Ishikawa (cell line): ENCODE results near the gene GALNT7.

Source experiments
- CEBPB ChIP-seq: IDR thresholded peaks from 2 replicates; pipeline ENCODE4 v1.6.1; 2012
- CREB1 ChIP-seq: IDR thresholded peaks from 2 replicates; pipeline ENCODE4 v1.6.1; 2012; ENCODE audit warnings: low read depth
- EGR1 ChIP-seq: IDR thresholded peaks from 2 replicates; pipeline ENCODE4 v1.6.1; 2012
- EP300 ChIP-seq: IDR thresholded peaks from 2 replicates; pipeline ENCODE4 v1.6.1; 2012; ENCODE audit warnings: borderline replicate concordance
- FOXM1 ChIP-seq: IDR thresholded peaks from 2 replicates; pipeline ENCODE4 v1.6.1; 2012; ENCODE audit warnings: low read depth, borderline replicate concordance
- MAX ChIP-seq: IDR thresholded peaks from 2 replicates; pipeline ENCODE4 v1.6.1; 2012
- NFIC ChIP-seq: IDR thresholded peaks from 2 replicates; pipeline ENCODE4 v1.6.1; 2012
- RAD21 ChIP-seq: IDR thresholded peaks from 2 replicates; pipeline ENCODE4 v1.6.1; 2012; ENCODE audit warnings: low read depth
- REST ChIP-seq: IDR thresholded peaks from 2 replicates; pipeline ENCODE4 v1.6.1; 2012; ENCODE audit warnings: low read depth, mild to moderate bottlenecking
- TAF1 ChIP-seq: IDR thresholded peaks from 2 replicates; pipeline ENCODE4 v1.6.1; 2012; ENCODE audit warnings: low read depth, mild to moderate bottlenecking
- TCF12 ChIP-seq: IDR thresholded peaks from 2 replicates; pipeline ENCODE4 v1.6.1; 2012; ENCODE audit warnings: low read depth
- TEAD4 ChIP-seq: IDR thresholded peaks from 2 replicates; pipeline ENCODE4 v1.6.1; 2012
- USF1 ChIP-seq: IDR thresholded peaks from 2 replicates; pipeline ENCODE4 v1.6.1; 2012
- YY1 ChIP-seq: IDR thresholded peaks from 2 replicates; pipeline ENCODE4 v1.6.1; 2012; ENCODE audit warnings: low read depth
- ZBTB7A ChIP-seq: IDR thresholded peaks from 2 replicates; pipeline ENCODE4 v1.6.1; 2012; ENCODE audit warnings: low read depth

GALNT7 gene

GRCh38 chr4:173166491-173166890, 2.1 kb upstream of the GALNT7 start:
- TF ChIP-seq CEBPB: no peak
- TF ChIP-seq RAD21: no peak
- TF ChIP-seq EGR1: no peak
- no peak for TF ChIP-seq TAF1
- TF ChIP-seq FOXM1: no peak
- no peak for TF ChIP-seq TCF12
- no peak for TF ChIP-seq YY1
- TF ChIP-seq ZBTB7A: no peak
- TF ChIP-seq MAX: no peak
- TF ChIP-seq TEAD4: no peak
- TF ChIP-seq REST: no peak
- no peak for TF ChIP-seq NFIC
- no peak for TF ChIP-seq EP300
- TF ChIP-seq USF1: no peak

- TF ChIP-seq RAD21: no peak
- TF ChIP-seq MAX: peak; percentile 83; the same call in 1 of the 2 replicates
Observed at GRCh38 chr4:173167758-173168395, 734 bp upstream of the GALNT7 start.

- TF ChIP-seq CREB1 (no peak), EP300 (no peak), TEAD4 (no peak), RAD21 (no peak), NFIC (no peak), REST (no peak), YY1 (no peak), USF1 (no peak), TCF12 (no peak), ZBTB7A (no peak), FOXM1 (no peak), EGR1 (no peak), MAX (no peak), CEBPB (no peak), TAF1 (no peak)
Observed at GRCh38 chr4:173169178-173169427, 492 bp downstream of the GALNT7 start.

GRCh38 chr4:173169428-173170181, 994 bp downstream of the GALNT7 start:
- no peak for TF ChIP-seq REST
- no peak; the same call in 1 of the 2 replicates for TF ChIP-seq MAX
- no peak for TF ChIP-seq EP300
- TF ChIP-seq TEAD4: peak; percentile 22; the same call in 1 of the 2 replicates
- TF ChIP-seq YY1: no peak
- TF ChIP-seq ZBTB7A: peak; percentile 69
- peak; percentile 38; the same call in 1 of the 2 replicates for TF ChIP-seq EGR1
- TF ChIP-seq CEBPB: no peak
- TF ChIP-seq TAF1: peak; percentile 15; the same call in 1 of the 2 replicates
- no peak for TF ChIP-seq FOXM1
- TF ChIP-seq USF1: no peak
- TF ChIP-seq RAD21: peak; percentile 0; the same call in 1 of the 2 replicates
